GM13977 (cell line): Measurements from ENCODE around the gene PTPN11.
A peak's percentile ranks its signal among the peaks of the same experiment; 100 is the strongest.
"Not testable (repeated sequence)": the region's sequence is repeated elsewhere in the genome, so short reads cannot be mapped to it uniquely, and the experiment has no call there.

Source experiments
- DNase-seq: peaks from one replicate; pipeline ENCODE4 v3.0.0; 2012; ENCODE audit warnings: low spot score
- CTCF ChIP-seq: IDR thresholded peaks from 2 replicates; pipeline ENCODE4 v1.5.1; 2012; ENCODE audit warnings: mild to moderate bottlenecking, control low read depth; ENCODE audit not compliant: insufficient read depth; ENCODE audit errors: extremely low read depth, missing control alignments
- in situ Hi-C: fragments of 300-500 bp; cut with MboI; formaldehyde crosslinking; loops from one replicate; pipeline ENCODE4 v1.12.0; 2022; ENCODE audit warnings: low sequenced_read_pairs, low pct_unique_long_range_greater_than_20kb, mixed read lengths, inconsistent platforms; ENCODE audit not compliant: unreplicated experiment

Gene PTPN11

GRCh38 chr12:112409064-112409905 is 9.5 kb upstream of the PTPN11 start, which contains the start of gene RPL6:
Gene RPL6 (minus strand): TSS chr12:112409605. CDS start chr12:112408656, 949 bp downstream.
- DNase-seq, result peak; percentile 84
- no peak for TF ChIP-seq CTCF
- in situ Hi-C loops, result no loop called here

DNA sequence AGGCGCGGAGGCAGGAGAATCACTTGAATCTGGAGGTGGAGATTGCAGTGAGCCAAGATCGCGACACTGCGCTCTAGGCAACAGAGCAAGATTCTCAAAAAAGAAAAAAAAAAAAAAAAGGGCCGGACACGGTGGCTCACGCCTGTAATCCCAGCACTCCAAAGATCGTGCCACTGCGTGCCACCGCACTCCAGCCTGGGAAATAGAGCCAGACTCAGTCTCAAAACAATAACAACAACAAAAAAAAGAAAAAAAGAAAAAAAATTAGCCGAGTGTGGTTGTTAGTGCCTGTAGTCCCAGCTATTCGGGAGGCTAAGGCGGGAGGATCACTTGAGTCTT is 8.9 kb upstream of the PTPN11 start:
- TF ChIP-seq CTCF, result no peak
- in situ Hi-C loops, result no loop called here
- no peak for DNase-seq

- TF ChIP-seq CTCF, result no peak
- no peak for DNase-seq
- in situ Hi-C loops, result no loop called here
Measured at GRCh38 chr12:112413855-112414625, 4.7 kb upstream of the PTPN11 start.

DNA sequence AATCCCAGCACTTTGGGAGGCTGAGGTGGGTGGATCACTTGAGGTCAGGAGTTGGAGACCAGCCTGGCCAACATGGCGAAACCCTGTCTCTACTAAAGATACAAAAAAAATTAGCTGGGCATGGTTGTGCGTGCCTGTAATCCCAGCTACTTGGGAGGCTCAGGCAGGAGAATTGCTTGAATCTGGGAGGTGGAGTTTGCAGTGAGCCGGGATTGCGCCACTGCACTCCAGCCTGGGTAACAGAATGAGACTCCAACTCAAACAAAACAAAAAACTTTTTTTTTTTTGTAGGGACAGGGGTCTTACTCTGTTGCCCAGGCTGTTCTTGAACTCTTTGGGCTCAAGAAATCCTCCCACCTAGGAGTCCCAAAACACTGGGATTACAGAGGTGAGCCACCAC is 3.3 kb upstream of the PTPN11 start:
- in situ Hi-C loops, DNase-seq: not testable (repeated sequence)

DNA sequence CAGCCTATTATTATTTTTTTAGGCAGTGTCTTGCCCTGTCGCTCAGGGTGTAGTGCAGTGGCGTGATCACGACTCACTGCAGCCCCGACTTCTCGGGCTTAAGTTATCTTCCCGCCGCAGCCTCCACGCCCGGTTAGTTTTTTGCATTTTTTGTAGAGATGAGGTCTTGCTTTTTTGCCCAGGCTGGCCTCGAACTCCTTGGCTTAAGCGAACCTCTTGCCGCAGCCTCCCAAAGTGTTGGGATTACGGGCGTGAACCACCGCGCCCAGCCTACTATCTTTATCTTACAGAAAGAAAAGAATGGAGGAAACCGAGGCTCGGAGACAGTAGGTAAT is 507 bp upstream of the PTPN11 start:
- TF ChIP-seq CTCF, result no peak
- in situ Hi-C loops, result no loop called here
- DNase-seq, result no peak

GRCh38 chr12:112419297-112420133 is 768 bp downstream of the PTPN11 start:
- in situ Hi-C loops, result no loop called here
- no peak for TF ChIP-seq CTCF
- peak; percentile 33 for DNase-seq

- no peak for DNase-seq
- TF ChIP-seq CTCF, result no peak
- in situ Hi-C loops, result no loop called here
Measured at GRCh38 chr12:112420740-112421139, 2.0 kb downstream of the PTPN11 start.
